AG09309 (cell line): ENCODE results near the gene FNDC5.

ENCODE experiments used
- DNase-seq: peaks from one replicate; pipeline ENCODE4 v3.0.0-alpha.2; 2010; ENCODE audit warnings: low read depth
- H3K4me3 ChIP-seq: 2 replicates; pipeline ENCODE4 v1.5.1; 2011; ENCODE audit warnings: mild to moderate bottlenecking, low read depth, low read length, moderate library complexity; ENCODE audit not compliant: control insufficient read depth
- TF ChIP-seq, protein P1 (sequence below): IDR thresholded peaks from 2 replicates; pipeline ENCODE4 v1.5.1; 2011; ENCODE audit warnings: mild to moderate bottlenecking, low read depth, low read length, inconsistent platforms; ENCODE audit not compliant: insufficient read depth, control insufficient read depth; ENCODE audit errors: missing control alignments

The FNDC5 gene

DNA sequence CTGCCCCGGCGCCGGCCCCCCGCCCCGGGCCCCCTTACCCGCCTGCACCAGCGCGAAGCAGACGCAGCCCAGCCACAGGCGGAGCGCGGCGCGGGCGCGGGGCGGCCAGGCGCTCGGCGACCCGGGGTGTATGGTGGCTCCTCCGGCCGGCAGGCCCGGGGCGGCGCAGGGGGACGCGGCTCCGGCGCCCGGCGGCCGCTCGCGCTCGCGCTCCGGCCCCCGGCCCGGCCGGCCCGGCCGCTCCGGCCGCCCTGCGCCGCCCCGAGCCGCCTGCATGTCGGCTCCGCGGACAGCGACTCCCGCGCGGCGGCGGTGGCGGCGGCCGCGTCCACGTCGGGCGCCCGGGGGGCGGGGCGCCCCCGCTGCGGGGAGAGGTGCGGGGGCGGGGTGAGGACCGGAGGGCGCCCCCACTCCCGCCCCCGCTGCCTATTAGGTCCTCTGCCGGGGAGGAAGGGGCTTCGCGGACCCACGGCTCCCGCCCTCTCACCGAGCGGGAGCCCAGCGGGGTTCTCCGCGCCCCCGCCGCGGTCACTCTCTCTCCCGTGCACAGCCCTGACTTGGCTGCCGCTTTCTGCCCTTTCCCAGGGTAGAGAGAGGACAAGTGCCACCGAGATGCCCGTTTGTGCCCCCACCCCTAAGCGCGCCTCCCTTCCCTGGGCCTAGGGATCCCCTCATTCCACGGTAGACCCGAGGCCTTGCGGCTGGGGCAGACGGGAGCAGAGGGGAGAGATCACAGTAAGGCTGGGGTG lies at the start of gene FNDC5:
Gene FNDC5, minus strand, starts transcription at position 298 of the 749 bp plus-strand sequence.
- DNase-seq, result no peak
- TF ChIP-seq, protein P1, sequence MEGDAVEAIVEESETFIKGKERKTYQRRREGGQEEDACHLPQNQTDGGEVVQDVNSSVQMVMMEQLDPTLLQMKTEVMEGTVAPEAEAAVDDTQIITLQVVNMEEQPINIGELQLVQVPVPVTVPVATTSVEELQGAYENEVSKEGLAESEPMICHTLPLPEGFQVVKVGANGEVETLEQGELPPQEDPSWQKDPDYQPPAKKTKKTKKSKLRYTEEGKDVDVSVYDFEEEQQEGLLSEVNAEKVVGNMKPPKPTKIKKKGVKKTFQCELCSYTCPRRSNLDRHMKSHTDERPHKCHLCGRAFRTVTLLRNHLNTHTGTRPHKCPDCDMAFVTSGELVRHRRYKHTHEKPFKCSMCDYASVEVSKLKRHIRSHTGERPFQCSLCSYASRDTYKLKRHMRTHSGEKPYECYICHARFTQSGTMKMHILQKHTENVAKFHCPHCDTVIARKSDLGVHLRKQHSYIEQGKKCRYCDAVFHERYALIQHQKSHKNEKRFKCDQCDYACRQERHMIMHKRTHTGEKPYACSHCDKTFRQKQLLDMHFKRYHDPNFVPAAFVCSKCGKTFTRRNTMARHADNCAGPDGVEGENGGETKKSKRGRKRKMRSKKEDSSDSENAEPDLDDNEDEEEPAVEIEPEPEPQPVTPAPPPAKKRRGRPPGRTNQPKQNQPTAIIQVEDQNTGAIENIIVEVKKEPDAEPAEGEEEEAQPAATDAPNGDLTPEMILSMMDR, result no peak
- peak within 1 kb of the TSS; percentile 17 for H3K4me3 ChIP-seq

DNA sequence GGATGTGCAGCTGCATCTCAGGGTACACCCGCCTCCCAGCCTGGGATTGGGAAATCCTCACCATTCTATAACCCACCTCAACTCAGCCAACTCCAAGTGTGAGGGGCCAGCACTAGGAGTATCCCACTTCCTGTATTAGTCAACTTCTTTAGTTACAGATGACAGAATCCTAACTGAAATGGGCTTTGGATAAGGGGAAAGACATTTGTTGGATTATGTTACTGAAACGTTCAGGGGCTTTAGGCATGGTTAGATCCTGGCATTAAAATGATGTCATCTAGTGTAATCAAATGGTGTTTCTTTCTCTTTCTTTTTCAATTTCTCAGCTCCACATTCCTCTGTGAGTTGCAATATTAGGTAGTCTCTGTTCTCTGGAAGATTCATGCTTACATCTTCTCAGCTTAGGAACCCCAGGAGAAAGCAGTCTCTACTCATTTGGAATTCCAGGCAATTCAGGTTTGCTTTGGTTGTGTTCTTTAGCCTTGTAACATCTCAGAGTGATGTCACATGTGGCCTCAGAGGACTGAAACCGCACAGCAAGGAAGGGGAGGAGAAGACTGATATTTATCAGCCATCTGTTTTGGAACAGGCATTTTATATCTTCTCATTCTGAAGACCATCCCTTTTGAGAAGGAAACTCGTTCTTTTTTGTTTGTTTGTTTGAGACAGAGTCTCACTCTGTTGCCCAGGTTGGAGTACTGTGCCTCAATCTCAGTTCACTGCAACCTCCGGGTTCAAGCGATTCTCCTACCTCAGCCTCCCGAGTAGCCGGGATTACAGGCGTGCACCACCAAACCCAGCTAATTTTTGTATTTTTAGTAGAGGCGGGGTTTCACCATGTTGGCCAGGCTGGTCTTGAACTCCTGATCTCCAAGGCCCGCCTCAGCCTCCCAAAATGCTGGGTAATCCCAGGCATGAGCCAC lies 49.4 kb upstream of the FNDC5 start:
- DNase-seq, result no peak
- H3K4me3 ChIP-seq, result no peak overlapping the region
- TF ChIP-seq, protein P1, result no peak

DNA sequence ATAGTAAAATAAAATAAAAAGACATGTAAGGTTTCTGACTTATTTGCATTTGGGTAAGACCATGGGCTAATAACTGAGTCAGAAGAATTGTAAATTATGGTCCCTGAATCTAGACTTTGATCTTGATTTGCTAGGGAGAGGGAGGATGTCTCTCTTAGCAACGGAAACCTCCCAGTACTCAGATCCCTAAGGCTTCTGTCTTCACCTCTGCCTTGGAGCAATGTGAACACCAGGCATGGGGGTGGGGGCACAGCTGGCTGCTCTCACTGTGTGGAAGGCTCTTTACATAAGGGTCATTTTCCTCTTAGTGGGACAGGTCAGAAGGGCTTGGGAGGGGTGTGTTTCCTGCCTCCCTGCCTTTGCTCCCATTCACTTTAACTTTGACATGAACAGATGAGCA lies 47.5 kb upstream of the FNDC5 start:
- no peak for DNase-seq
- TF ChIP-seq, protein P1, result no peak
- no peak overlapping the region for H3K4me3 ChIP-seq

DNA sequence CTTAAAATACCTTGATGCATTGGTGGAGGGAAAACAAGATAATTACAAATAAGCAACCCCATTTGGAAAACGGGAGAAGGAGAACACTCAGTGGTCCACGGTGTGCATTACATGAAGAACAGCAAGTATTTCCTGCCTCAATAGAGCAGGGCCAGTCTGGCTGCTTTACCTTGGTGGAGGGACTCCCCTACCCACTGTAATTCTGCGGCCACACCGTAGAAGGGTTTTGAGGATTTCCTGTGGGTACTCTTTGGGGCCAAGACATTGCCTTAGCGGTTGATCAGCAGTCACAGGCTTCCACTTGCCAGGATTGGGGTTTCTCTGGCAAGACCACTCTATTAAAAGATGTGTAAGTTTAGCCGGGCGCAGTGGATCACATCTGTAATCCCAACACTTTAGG lies 46.8 kb upstream of the FNDC5 start:
- H3K4me3 ChIP-seq, result no peak overlapping the region
- no peak for DNase-seq
- TF ChIP-seq, protein P1, result no peak

DNA sequence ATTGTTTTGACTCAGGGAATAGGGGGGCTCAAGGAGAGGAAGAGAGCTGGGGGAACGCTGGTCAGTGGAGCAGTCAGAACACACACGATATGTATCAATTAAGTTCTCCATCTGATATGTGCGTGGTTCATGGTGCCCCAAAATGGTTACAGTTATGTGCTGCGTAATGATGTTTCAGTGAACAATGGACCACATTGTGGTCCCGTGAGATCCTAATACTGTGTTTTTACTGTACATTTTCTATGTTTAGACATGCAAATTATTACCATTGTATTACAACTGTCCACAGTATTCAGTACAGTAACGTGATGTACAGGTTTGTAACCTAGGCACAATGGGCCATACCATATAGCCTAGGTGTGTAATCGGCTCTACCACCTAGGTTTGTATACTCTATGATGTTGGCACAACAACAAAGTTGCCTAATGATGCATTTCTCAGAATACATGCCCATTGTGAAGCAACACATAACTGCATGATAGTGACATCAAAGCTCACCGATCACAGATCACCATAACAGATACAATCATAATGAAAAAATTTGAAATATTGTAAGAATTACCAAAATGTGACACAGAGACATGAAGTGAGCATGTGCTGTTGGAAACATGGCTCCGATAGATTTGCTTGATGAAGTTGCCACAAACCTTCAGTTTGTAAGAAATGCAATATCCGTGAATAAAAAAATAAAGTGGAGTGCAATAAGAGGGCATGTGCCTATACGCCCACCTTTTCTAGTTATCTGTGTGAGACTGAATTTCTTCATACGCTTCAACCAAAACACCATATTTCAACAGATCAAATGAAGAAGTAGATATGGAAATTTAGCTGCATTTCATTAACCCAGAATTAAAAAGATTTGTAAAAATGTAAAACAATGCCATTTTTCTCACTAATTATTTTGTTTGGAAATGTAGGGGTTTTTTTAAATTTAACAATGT lies 45.3 kb upstream of the FNDC5 start:
- TF ChIP-seq, protein P1, result no peak
- no peak for DNase-seq
- no peak overlapping the region for H3K4me3 ChIP-seq

DNA sequence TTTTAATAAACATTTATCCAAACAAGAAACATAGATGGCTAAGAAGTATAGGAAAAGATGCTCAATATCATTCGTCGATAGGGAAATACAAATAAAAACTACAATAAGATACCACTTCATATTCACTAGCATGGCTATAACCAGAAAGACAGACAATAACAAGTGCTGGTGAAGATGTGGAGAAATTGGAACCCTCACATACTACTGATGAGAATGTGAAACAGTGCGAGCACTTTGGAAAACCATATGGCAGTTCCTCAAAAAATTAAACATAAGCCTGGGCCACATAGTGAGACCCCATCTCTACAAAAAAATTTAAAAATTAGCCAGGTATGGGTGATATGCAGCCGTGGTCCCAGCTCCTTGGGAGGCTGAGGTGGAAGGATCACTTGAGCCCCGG lies 39.6 kb upstream of the FNDC5 start:
- no peak for DNase-seq
- TF ChIP-seq, protein P1, result no peak
- no peak overlapping the region for H3K4me3 ChIP-seq
